SW480 (cell line): ENCODE measurements around the gene TLCD2.
"Not testable (repeated sequence)": the region's sequence is repeated elsewhere in the genome, so short reads cannot be mapped to it uniquely, and the experiment has no call there.

Experiments
- DNase-seq: peaks from one replicate; pipeline ENCODE4 v3.0.0-alpha.2; 2016; ENCODE audit warnings: low spot score

TLCD2 gene, protein sequence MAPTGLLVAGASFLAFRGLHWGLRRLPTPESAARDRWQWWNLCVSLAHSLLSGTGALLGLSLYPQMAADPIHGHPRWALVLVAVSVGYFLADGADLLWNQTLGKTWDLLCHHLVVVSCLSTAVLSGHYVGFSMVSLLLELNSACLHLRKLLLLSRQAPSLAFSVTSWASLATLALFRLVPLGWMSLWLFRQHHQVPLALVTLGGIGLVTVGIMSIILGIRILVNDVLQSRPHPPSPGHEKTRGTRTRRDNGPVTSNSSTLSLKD

GRCh38 chr17:1709971-1710806 lies at the start of gene TLCD2:
Gene TLCD2 (minus strand): TSS chr17:1710377. CDS start chr17:1710242, 135 bp downstream.
- DNase-seq = peak; percentile 74

DNA sequence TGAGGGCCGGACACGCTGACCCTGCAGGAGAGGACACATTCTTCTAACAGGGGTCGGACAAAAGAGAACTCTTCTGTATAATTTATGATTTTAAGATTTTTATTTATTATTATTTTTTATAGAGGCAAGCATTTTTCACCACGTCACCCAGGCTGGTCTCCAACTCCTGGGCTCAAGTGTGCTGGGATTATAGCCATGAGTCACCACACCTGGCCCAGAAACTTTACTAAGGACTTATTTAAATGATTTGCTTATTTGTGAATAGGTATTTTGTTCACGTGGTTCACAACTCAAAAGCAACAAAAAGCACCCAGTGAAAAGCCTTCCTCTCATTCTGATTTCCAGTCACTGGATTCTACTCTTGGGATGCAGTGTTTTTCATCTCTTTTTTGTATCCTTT lies 49.4 kb upstream of the TLCD2 start:
- no peak for DNase-seq

GRCh38 chr17:1758807-1759206 lies 48.6 kb upstream of the TLCD2 start:
- DNase-seq = no peak

GRCh38 chr17:1755827-1756262 lies 45.7 kb upstream of the TLCD2 start:
- no peak for DNase-seq

DNA sequence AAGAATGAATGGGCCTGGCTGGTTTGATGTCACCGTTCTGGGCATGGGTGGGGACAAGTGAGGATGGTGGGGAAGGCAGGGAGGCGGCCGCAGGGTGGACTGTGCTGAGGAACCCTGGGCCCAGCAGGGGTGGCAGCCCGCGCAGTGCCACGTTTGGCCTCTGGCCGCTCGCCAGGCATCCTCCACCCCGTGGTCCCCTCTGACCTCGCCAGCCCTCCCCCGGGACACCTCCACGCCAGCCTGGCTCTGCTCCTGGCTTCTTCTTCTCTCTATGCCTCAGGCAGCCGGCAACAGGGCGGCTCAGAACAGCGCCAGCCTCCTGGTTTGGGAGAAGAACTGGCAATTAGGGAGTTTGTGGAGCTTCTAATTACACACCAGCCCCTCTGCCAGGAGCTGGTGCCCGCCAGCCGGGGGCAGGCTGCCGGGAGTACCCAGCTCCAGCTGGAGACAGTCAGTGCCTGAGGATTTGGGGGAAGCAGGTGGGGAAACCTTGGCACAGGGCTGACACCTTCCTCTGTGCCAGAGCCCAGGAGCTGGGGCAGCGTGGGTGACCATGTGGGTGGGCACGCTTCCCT lies 45.2 kb upstream of the TLCD2 start:
- no peak for DNase-seq

DNA sequence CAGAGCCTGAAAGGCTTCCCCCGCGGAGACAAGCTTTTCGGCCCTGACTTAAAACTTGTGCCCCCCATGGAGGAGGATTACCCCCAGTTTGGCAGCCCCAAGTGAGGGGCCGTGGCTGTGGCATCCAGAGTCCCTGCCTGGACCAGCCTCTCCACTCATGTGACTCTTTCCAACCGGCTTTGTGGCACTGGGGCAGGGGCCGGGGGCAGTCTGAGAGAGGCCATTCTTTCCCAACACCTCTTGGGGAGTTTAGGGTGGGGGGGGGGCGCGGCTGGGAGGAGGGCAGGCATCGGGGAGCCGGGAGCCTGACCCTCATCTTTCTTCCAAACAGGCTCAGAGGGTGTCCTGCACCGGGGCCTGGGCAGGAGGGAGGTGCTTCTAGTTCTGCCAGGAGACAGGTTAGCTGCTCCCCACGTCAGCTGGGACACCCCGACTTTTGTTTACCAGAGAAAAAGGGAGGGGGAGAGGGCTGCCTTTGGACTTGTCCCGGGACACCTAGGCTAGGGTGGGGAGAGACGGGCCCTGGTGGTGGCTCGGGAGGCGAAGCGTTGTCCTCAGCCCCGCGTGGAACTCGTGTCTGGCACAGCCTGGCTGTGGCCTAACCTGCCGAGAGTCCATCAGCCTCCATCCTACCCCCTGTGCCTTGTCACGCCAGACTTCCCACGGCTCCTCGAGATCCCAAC lies 44.4 kb upstream of the TLCD2 start:
- DNase-seq = no peak

DNA sequence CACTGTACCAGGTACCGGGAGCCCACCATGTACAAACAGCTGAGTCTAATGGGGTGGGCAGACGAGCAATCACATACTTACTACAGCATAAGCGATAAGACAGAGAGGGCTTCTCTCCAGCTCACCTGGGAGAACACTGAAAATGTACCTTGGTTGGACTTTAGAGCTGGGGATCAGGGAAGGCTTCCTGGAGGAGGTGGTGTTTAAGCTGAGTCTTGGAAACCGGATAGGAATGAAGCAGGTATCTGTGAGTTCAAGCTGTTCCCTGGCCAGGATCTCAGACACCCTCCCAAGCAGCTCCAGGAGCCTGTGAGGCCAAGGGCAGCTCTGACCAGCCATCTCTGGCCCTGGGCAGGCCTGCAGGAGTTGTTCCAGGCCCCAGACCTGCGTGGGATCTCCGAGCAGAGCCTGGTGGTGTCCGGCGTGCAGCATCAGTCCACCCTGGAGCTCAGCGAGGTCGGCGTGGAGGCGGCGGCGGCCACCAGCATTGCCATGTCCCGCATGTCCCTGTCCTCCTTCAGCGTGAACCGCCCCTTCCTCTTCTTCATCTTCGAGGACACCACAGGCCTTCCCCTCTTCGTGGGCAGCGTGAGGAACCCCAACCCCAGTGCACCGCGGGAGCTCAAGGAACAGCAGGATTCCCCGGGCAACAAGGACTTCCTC lies 43.7 kb upstream of the TLCD2 start:
- DNase-seq = no peak

DNA sequence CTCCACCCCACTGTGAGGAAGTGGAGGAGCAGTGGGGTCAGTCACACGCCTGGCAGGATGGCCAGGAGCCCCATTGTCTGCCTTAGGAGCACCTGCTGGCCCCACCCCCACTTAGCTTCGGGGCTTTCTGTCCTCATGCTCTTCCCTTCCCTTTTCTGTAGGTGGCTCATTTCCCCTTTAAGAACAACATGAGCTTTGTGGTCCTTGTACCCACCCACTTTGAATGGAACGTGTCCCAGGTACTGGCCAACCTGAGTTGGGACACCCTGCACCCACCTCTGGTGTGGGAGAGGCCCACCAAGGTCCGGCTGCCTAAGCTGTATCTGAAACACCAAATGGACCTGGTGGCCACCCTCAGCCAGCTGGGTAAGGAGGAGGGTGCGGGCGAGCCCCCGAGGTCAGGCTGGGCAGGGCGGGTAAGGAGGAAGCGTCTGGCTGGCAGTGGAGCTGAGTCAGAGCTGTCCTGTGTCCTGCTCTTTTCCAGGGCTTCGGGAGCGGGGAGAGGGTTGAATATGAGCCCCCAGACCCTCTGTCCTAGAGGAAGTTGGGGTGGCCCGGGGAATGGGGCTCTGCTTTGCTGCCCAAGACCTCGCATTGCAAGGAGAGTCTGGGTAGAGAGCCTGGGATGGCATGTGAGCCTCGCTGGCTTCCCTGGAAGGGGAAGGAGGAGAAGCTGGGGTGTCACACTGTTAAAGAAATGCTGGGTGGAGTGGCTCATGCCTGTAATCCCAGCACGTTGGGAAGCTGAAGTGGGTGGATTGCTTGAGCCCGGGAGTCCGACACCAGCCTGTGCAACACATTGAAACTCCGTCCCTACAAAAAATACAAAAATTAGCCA lies 42.5 kb upstream of the TLCD2 start:
- peak; percentile 84 for DNase-seq

GRCh38 chr17:1750628-1751027 lies 40.5 kb upstream of the TLCD2 start:
- no peak for DNase-seq

DNA sequence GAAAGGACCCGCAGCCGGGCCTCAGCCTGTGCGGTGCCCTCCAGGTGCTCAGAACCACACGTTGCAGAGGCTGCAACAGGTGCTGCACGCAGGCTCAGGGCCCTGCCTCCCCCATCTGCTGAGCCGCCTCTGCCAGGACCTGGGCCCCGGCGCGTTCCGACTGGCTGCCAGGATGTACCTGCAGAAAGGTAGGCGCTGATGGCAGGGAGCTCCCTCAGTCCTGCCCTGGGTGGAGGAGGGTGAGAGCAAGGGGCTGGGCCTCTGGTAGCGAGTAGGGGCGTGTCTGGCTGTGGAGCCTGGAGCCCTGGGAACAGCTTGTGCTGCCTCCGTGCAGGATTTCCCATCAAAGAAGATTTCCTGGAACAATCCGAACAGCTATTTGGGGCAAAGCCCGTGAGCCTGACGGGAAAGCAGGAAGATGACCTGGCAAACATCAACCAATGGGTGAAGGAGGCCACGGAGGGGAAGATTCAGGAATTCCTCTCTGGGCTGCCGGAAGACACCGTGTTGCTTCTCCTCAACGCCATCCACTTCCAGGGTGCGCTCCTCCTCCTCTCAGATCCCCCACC lies 36.9 kb upstream of the TLCD2 start:
- DNase-seq = peak; percentile 20

- DNase-seq = no peak
Measured at GRCh38 chr17:1745513-1746020, 35.4 kb upstream of the TLCD2 start.

DNA sequence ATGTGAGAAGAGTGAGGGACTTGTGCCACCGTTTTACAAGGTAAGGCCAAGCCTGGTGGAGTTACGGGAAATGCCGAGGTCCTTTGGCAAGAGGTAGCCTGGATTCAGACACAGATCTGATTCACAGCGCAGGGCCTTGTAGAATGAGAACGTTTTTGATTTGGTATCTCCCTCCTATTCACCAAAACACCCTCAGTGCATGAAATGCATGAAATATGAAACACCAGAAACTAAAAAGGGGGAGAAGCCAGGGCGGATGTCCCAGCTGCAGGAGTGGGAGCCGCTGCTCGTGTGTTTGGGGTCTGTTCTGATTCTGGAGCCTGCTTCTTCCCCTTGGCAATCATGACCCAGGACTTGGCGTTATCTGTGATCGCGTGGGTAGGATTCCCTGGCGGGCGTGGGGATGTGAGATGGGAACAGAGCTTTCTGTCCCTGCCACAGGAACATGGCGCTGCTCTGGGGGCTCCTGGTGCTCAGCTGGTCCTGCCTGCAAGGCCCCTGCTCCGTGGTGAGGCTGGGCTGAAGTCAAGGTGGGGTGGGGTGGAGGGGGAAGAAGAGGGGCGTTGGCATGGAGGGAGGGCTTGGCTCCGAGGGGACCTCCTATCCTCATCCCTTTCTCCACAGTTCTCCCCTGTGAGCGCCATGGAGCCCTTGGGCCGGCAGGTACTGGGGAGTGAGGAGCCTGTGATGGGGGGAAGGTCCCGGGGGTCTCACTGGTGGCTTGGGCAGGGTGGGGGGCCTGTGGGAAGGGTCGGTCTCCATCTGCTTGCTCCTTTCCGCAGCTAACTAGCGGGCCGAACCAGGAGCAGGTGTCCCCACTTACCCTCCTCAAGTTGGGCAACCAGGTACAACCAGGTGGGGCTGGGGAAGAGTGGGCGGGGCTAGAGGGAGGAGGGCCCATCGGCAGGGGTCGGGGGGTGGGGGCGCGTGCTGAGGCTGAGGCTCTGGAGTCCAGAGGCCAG lies 34.7 kb upstream of the TLCD2 start:
- DNase-seq = no peak

DNA sequence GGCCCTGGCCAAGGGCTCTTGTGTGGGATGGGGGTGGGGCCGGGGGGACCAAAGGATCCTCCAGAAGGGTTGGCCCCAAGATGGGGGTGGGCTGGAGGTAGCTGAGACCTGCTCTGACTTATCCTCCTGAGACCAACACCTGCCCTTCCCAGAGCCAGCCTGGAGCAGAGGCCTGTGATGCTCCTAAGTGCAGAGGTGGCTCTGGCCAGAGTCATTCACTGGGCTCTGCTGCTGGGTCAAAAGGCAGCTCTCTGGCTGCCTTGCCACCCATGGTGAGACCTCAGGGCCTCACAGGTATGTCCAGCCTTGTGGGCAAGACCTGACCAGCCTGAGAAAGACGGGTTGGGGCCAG lies 32.9 kb upstream of the TLCD2 start:
- no peak for DNase-seq

- no peak for DNase-seq
Measured at GRCh38 chr17:1742371-1743087, 32.4 kb upstream of the TLCD2 start, which contains the start of gene SERPINF2. Gene SERPINF2 (plus strand): TSS chr17:1742871. CDS start chr17:1744996, 2,125 bp downstream.

GRCh38 chr17:1741899-1742298 lies 31.7 kb upstream of the TLCD2 start:
- DNase-seq = not testable (repeated sequence)

DNA sequence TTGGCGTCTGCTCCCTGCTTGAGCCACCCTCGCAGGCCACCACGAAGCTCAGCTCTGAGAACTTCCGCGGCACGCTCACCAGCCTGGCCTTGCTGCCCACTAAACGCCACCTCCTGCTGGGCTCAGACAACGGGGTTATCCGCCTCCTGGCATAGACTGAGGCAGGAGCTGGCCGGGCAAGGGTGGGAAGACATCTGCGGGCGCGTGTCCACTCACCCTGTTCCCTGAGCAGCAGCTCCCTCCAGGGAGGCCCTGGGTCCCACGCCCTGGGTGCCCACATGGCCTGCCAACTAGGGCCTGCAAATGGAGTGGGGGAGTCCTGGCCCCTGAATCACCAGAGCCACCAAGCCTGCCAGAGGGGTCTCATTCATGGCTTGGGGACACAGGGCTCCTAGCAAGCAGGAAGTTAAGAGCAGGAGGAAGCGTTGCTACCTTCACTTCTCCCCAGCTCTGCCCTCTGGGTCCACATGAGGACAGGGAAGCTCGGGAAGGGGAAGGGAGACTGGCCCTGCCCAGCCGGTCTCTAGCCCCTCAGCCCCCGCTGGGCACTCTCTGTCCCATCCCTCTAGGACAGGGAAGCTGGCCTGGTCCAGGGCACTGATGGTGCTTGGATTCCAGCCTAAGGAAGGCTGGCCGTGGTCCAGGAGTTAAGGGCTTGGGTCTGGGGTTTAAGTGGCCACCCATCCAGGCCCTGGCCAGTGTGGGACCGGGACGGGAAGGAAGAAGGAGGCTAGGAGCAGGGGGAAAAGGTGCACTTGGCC lies 27.5 kb upstream of the TLCD2 start:
- DNase-seq = no peak

GRCh38 chr17:1736348-1737281 lies 26.4 kb upstream of the TLCD2 start:
- no peak for DNase-seq
